ENCODE measurements around the gene CATSPERE.

DNA sequence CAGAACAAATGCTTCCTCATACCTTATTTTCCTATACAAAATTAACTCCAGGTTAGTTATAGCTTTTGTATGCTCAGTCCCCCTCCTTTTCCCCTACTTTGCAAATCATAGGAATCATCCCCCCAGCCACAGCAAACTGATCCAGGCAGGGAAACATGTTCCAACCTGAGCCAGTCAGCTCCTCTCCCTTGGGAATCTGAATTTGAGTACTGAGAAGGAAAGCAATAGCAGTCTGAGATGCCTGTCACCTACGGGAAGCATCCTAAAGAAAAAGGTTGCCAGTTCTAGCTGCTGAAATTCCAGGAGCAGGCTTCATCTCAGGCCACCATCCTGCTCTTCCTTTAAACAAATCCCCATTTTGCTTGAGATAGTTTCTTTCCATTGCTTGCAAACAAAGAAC lies 16.2 kb upstream of the CATSPERE start:
- TF ChIP-seq CTCF (IDR thresholded peaks at IDR 0.05; ENCODE audit: low read depth, low read length) (no peak), POLR2A (IDR thresholded peaks at IDR 0.05; ENCODE audit: extremely low read depth, insufficient read length) (no peak), MYC (IDR thresholded peaks at IDR 0.05; ENCODE audit: low read depth, low read length) (no peak)
- TF ChIP-seq, protein P1, sequence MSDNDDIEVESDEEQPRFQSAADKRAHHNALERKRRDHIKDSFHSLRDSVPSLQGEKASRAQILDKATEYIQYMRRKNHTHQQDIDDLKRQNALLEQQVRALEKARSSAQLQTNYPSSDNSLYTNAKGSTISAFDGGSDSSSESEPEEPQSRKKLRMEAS (IDR thresholded peaks at IDR 0.05; ENCODE audit: low read depth, low read length) = no peak
